ENCODE data around the gene HACD3.
"Not testable (repeated sequence)": the region's sequence is repeated elsewhere in the genome, so short reads cannot be mapped to it uniquely, and the experiment has no call there.

DNA sequence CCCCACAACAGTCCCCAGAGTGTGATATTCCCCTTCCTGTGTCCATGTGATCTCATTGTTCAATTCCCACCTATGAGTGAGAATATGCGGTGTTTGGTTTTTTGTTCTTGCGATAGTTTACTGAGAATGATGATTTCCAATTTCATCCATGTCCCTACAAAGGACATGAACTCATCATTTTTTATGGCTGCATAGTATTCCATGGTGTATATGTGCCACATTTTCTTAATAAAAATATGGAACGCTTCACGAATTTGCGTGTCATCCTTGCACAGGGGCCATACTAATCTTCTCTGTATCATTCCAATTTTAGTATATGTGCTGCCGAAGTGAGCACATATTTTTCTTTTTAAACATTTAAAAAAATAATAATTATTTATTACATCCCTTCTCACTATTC lies 22.6 kb downstream of the HACD3 start:
- TF ChIP-seq POLR2A (IDR thresholded peaks at IDR 0.05), result not testable (repeated sequence)
- TF ChIP-seq, protein P1, sequence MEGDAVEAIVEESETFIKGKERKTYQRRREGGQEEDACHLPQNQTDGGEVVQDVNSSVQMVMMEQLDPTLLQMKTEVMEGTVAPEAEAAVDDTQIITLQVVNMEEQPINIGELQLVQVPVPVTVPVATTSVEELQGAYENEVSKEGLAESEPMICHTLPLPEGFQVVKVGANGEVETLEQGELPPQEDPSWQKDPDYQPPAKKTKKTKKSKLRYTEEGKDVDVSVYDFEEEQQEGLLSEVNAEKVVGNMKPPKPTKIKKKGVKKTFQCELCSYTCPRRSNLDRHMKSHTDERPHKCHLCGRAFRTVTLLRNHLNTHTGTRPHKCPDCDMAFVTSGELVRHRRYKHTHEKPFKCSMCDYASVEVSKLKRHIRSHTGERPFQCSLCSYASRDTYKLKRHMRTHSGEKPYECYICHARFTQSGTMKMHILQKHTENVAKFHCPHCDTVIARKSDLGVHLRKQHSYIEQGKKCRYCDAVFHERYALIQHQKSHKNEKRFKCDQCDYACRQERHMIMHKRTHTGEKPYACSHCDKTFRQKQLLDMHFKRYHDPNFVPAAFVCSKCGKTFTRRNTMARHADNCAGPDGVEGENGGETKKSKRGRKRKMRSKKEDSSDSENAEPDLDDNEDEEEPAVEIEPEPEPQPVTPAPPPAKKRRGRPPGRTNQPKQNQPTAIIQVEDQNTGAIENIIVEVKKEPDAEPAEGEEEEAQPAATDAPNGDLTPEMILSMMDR (IDR thresholded peaks at IDR 0.05), result not testable (repeated sequence)
